Astrocyte (in vitro differentiated cells and primary cell): ENCODE results near the gene KPNA1. TPM values are rescaled to one million over a fixed set of nuclear protein-coding genes. Genes with fewer than 3 reads are reported as not detected.

ENCODE experiments used
- DNase-seq: peaks from one replicate; pipeline ENCODE4 v3.0.0-alpha.2; 2010; ENCODE audit warnings: low read depth
- FAIRE-seq: peaks from 2 replicates; lab custom pipeline; 2011; peaks lifted over from hg19 to GRCh38; lab: Jason Lieb, UNC
- H2AFZ ChIP-seq: 2 replicates; pipeline ENCODE4 v1.6.0; 2012; ENCODE audit warnings: low read depth, low read length, inconsistent platforms
- H3K27ac ChIP-seq: 2 replicates; pipeline ENCODE4 v1.5.1; 2011; ENCODE audit warnings: low read depth, low read length, inconsistent platforms
- H3K27me3 ChIP-seq: 2 replicates; pipeline ENCODE4 v1.6.0; 2011; ENCODE audit warnings: low read length, inconsistent platforms; ENCODE audit not compliant: insufficient read depth
- H3K36me3 ChIP-seq: 2 replicates; pipeline ENCODE4 v1.5.1; 2011; ENCODE audit warnings: low read length, inconsistent platforms; ENCODE audit not compliant: insufficient read depth
- H3K4me1 ChIP-seq: 2 replicates; pipeline ENCODE4 v1.5.1; 2011; ENCODE audit warnings: low read length, inconsistent platforms; ENCODE audit not compliant: insufficient read depth
- H3K4me2 ChIP-seq: 2 replicates; pipeline ENCODE4 v1.6.0; 2012; ENCODE audit warnings: low read length, inconsistent platforms
- H3K4me3 ChIP-seq: 2 replicates; pipeline ENCODE4 v1.5.1; 2011; ENCODE audit warnings: low read depth, mild to moderate bottlenecking, low read length, inconsistent platforms; ENCODE audit not compliant: insufficient read depth
- H3K79me2 ChIP-seq: 2 replicates; pipeline ENCODE4 v1.6.0; 2012; ENCODE audit warnings: mild to moderate bottlenecking, low read length, inconsistent platforms; ENCODE audit not compliant: insufficient read depth
- H3K9ac ChIP-seq: 2 replicates; pipeline ENCODE4 v1.6.0; 2012; ENCODE audit warnings: mild to moderate bottlenecking, low read length, inconsistent platforms
- H3K9me3 ChIP-seq: 2 replicates; pipeline ENCODE4 v1.5.1; 2012; ENCODE audit warnings: low read depth, mild to moderate bottlenecking, low read length, inconsistent platforms; ENCODE audit not compliant: insufficient read depth
- H4K20me1 ChIP-seq: 2 replicates; pipeline ENCODE4 v1.6.0; 2012; ENCODE audit warnings: low read length, inconsistent platforms; ENCODE audit not compliant: insufficient read depth
- H3K27ac Mint-ChIP-seq: one replicate; pipeline ENCODE4 v1.8.0; 2021; ENCODE audit warnings: mild to moderate bottlenecking, mixed read lengths; ENCODE audit not compliant: unreplicated experiment
- H3K27me3 Mint-ChIP-seq: one replicate; pipeline ENCODE4 v1.8.0; 2021; ENCODE audit warnings: low read depth, mixed read lengths; ENCODE audit not compliant: unreplicated experiment
- H3K36me3 Mint-ChIP-seq: one replicate; pipeline ENCODE4 v1.8.0; 2021; ENCODE audit warnings: low read depth, mixed read lengths; ENCODE audit not compliant: unreplicated experiment
- H3K4me1 Mint-ChIP-seq: one replicate; pipeline ENCODE4 v1.8.0; 2021; ENCODE audit warnings: low read depth, mixed read lengths; ENCODE audit not compliant: unreplicated experiment
- H3K4me3 Mint-ChIP-seq: one replicate; pipeline ENCODE4 v1.8.0; 2021; ENCODE audit warnings: mild to moderate bottlenecking, moderate library complexity, mixed read lengths; ENCODE audit not compliant: unreplicated experiment
- H3K9me3 Mint-ChIP-seq: one replicate; pipeline ENCODE4 v1.8.0; 2021; ENCODE audit warnings: mild to moderate bottlenecking, mixed read lengths; ENCODE audit not compliant: unreplicated experiment
- EZH2 ChIP-seq: IDR thresholded peaks from 2 replicates; pipeline ENCODE4 v1.6.1; 2012; ENCODE audit warnings: mild to moderate bottlenecking, low read length, inconsistent platforms; ENCODE audit not compliant: insufficient read depth
- total RNA-seq: library from RNA; stranded (reverse); gene quantifications from 2 replicates; pipeline ENCODE4 v1.2.1, GENCODE V29; 2021
- TF ChIP-seq, protein P1 (sequence below): IDR thresholded peaks from 2 replicates; pipeline ENCODE4 v1.5.1; 2011; ENCODE audit warnings: low read depth, mild to moderate bottlenecking, inconsistent platforms, low read length, moderate library complexity; ENCODE audit not compliant: insufficient read depth

The KPNA1 gene
- total RNA-seq, 1 donor from 2014 or later: 165 TPM

DNA sequence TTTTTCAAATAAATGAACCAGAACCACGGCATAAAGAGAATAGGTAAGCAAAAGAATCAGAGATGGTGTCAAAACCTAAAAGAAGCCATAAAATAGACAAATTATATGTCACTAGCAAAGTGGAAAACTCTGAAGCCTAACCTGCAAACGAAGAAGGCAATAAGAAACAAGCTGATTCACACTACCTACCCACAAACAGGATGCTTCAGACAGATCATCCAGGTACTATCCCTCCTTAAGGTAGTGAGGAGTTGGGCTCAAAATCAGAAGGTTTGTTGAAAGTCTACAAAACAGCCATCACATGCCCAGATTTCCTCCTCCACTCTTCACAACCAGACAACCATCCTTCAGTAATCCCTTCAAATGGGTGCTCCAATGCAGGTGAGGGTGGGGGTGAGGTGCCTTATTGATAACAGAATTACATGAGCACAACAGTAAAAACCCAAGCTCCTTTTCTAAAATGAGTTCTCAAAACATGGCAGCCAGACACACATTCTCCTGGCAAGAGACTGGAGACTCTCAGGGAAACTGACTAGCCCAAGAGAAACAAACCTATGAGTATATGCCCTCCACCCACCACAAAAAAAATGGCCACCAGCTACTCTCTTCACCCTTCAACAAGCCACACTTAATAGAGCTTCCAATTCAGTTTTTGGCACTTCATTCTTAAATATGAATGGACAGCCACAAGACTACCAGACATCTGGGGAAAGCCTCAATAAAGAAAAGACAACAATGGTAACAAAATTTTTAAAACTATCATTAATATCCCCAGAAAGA lies 6.4 kb downstream of the KPNA1 start:
- H3K36me3 ChIP-seq: no peaks in the 10 kb centered on the region
- no peaks in the 10 kb centered on the region for H3K9me3 Mint-ChIP-seq
- H3K4me3 Mint-ChIP-seq: no peak overlapping the region
- TF ChIP-seq, protein P1, sequence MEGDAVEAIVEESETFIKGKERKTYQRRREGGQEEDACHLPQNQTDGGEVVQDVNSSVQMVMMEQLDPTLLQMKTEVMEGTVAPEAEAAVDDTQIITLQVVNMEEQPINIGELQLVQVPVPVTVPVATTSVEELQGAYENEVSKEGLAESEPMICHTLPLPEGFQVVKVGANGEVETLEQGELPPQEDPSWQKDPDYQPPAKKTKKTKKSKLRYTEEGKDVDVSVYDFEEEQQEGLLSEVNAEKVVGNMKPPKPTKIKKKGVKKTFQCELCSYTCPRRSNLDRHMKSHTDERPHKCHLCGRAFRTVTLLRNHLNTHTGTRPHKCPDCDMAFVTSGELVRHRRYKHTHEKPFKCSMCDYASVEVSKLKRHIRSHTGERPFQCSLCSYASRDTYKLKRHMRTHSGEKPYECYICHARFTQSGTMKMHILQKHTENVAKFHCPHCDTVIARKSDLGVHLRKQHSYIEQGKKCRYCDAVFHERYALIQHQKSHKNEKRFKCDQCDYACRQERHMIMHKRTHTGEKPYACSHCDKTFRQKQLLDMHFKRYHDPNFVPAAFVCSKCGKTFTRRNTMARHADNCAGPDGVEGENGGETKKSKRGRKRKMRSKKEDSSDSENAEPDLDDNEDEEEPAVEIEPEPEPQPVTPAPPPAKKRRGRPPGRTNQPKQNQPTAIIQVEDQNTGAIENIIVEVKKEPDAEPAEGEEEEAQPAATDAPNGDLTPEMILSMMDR: no peak
- no peak for TF ChIP-seq EZH2
- H3K4me2 ChIP-seq: no peak overlapping the region
- H3K27ac ChIP-seq: no peak overlapping the region
- peaks cover 96% of the 10 kb centered on the region for H4K20me1 ChIP-seq
- DNase-seq (no peak), FAIRE-seq (no peak)
- peaks cover 45% of the 10 kb centered on the region for H3K4me1 Mint-ChIP-seq
- no peaks in the 10 kb centered on the region for H3K27me3 Mint-ChIP-seq
- H3K27ac Mint-ChIP-seq: no peak overlapping the region
- no peak overlapping the region for H2AFZ ChIP-seq
- peaks cover 6% of the 10 kb centered on the region for H3K4me1 ChIP-seq
- peaks cover 100% of the 10 kb centered on the region for H3K79me2 ChIP-seq
- H3K36me3 Mint-ChIP-seq: peaks cover 5% of the 10 kb centered on the region
- no peaks in the 10 kb centered on the region for H3K27me3 ChIP-seq
- H3K9ac ChIP-seq: no peak overlapping the region
- H3K4me3 ChIP-seq: no peak overlapping the region
- no peaks in the 10 kb centered on the region for H3K9me3 ChIP-seq

DNA sequence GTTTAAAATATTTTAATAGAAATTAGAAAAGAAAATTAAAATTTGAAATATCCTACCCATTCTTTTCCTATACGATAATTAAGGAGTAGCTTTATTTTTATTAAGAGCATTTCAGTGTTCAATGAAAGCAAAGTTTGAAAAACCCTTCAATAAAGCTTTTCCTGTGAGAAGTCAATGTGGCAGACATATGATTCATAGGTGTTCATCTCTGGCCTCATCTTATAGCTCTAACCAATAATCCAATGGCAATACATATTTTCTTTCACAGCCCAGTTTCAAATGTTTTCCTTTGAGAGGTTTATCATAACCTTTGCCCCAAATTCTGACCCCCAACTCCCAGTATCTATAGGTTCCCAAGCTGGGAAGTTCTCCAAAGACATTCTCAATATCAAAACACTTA lies 8.3 kb downstream of the KPNA1 start:
- no peak overlapping the region for H3K27ac ChIP-seq
- Mint-ChIP-seq H3K4me3 (no peak overlapping the region), H3K27me3 (no peaks in the 10 kb centered on the region), H3K9me3 (no peaks in the 10 kb centered on the region), H3K36me3 (peaks cover 5% of the 10 kb centered on the region), H3K4me1 (peaks cover 41% of the 10 kb centered on the region), H3K27ac (no peak overlapping the region)
- FAIRE-seq (no peak), DNase-seq (no peak)
- H3K27me3 ChIP-seq: no peaks in the 10 kb centered on the region
- H3K9ac ChIP-seq: no peak overlapping the region
- H3K9me3 ChIP-seq: no peaks in the 10 kb centered on the region
- H3K36me3 ChIP-seq: no peaks in the 10 kb centered on the region
- H3K4me2 ChIP-seq: no peak overlapping the region
- H3K4me3 ChIP-seq: no peak overlapping the region
- H3K4me1 ChIP-seq: peaks cover 3% of the 10 kb centered on the region
- TF ChIP-seq EZH2: no peak
- TF ChIP-seq, protein P1: no peak
- H3K79me2 ChIP-seq: peaks cover 100% of the 10 kb centered on the region
- H2AFZ ChIP-seq: no peak overlapping the region
- H4K20me1 ChIP-seq: peaks cover 96% of the 10 kb centered on the region

DNA sequence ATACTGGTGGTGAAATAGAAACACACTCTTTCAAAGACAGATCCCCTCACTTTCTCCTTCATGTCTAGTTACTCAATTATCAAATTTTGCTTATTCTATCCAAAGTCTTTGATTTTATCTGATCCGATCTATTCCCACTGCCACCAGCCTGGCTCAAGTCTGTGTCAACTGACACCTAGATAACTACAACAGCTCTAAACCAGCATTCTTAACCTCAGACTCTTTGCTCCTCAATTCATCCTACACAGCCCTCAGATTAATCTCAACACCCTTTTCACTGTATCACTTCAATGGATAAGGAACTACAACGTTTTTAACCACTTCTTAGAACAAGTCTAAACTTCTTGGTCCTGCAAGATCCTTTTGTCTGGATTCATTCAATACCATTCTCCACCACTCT lies 9.1 kb downstream of the KPNA1 start:
- no peaks in the 10 kb centered on the region for H3K9me3 Mint-ChIP-seq
- Histone ChIP-seq H2AFZ (no peak overlapping the region), H3K27ac (no peak overlapping the region), H3K36me3 (no peaks in the 10 kb centered on the region), H3K27me3 (no peaks in the 10 kb centered on the region), H3K9me3 (no peaks in the 10 kb centered on the region), H4K20me1 (peaks cover 96% of the 10 kb centered on the region), H3K4me3 (no peak overlapping the region), H3K9ac (no peak overlapping the region), H3K4me2 (no peak overlapping the region), H3K4me1 (no peaks in the 10 kb centered on the region), H3K79me2 (peaks cover 100% of the 10 kb centered on the region)
- DNase-seq: no peak
- no peak overlapping the region for H3K4me3 Mint-ChIP-seq
- peaks cover 5% of the 10 kb centered on the region for H3K36me3 Mint-ChIP-seq
- no peak for FAIRE-seq
- H3K4me1 Mint-ChIP-seq: peaks cover 43% of the 10 kb centered on the region
- H3K27me3 Mint-ChIP-seq: no peaks in the 10 kb centered on the region
- TF ChIP-seq EZH2: no peak
- TF ChIP-seq, protein P1: no peak
- no peak overlapping the region for H3K27ac Mint-ChIP-seq
